CD4-positive, alpha-beta T cell treated with Interleukin-17A for 4 hours (primary cell): ENCODE data around the gene CCL4.
"Not testable (repeated sequence)": the region's sequence is repeated elsewhere in the genome, so short reads cannot be mapped to it uniquely, and the experiment has no call there.

Experiments
- DNase-seq: peaks from one replicate; pipeline ENCODE4 v3.0.0-alpha.2; 2020; ENCODE audit warnings: mixed read lengths

Gene CCL4

DNA sequence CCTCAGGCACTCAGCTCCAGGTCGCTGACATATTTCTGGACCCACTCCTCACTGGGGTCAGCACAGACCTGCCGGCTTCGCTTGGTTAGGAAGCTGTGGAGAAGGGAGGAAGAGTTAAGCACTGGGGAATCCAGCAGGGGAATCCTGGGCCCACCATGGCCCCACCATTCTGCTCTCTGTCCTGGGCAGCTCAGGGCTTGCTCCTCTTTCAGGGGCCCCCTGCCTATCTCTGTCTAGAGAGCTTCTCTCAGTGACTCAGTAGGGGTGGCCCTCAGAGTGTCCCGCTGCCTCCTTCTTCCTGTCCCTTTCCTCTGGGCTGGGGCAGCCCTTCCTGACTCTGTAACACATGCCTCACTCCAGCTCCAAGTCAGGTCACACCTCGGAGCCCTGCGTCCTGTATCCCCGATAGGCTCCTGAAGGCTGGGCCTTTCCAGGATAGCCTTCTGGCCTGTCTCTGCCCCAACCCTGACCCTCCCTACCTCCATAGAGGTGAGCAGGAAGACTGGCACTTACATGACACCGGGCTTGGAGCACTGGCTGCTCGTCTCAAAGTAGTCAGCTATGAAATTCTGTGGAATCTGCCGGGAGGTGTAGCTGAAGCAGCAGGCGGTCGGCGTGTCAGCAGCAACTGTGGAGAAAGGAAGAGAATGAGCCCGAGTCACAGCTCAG lies 14.8 kb upstream of the CCL4 start:
- no peak for DNase-seq

- DNase-seq: no peak
Observed at GRCh38 chr17:36089339-36089865, 14.2 kb upstream of the CCL4 start.

DNA sequence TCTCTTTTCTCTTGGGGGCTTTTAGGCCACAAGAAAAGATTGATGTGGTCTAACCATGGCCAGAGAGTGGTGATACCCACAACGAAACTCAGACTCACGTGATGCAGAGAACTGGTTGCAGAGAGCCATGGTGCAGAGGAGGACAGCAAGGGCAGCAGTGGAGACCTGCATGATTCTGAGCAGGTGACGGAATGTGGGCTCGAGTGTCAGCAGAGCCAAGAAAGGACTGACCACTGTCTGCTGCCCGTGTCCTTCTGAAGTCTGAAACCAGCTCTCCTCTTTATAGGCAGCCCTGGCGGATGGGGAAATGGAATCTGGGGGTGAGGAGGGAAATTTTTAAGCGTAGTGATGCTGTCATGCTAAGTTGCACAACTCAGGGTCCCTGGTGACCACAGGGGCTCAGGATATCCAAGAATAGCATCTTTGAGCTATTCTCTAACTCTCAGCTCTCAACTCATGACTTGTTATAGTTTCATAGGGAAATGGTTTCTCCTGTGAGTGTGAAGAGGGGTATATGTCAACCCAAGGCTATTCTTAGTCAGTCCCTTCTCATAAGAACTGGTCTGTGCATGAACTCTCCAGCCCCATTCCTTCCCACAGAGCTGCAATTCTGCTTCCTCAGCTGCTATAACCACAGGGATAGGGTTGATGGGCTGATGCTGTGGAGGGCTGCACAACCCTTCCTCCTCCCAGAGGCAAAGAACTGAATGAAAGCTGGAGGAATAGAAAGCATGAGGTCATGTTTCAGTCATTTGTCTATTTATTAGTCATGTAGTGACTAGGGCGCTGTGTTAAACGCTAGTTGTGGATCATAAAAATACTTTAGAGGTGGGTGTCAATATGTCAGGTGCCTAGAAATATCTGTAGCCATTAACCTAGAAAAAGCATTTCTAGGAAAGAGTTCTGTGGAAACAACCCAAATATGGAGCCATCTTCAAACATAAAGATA lies 13.5 kb upstream of the CCL4 start, which contains the start of gene CCL3:
TSS of gene CCL3 (minus strand) at position 256 of the 949 bp plus-strand sequence. CDS start at position 171, 85 bp downstream.
- DNase-seq: no peak

- no peak for DNase-seq
Observed at GRCh38 chr17:36092230-36092629, 11.4 kb upstream of the CCL4 start.

- not testable (repeated sequence) for DNase-seq
Observed at GRCh38 chr17:36092715-36093114, 10.9 kb upstream of the CCL4 start.

DNA sequence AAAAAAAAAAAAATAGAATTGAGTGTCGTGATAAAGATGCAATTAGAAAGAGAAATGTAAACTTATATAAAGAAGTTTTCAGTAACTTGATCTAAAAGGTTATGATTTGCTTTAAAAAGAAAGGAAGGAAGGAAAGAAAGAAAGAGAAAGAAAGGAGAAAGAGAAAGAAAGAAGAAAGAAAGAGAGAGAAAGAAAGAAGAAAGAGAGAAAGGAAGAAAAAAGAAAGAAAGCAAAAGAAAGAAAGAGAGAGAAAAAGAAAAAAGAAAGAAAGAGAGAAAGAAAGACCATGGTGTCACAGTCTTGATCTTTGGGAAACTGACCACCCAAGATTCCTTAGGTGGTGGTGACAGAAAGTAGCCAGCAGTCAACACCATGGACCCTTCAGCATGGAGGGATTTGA lies 9.4 kb upstream of the CCL4 start:
- DNase-seq: no peak

- DNase-seq: no peak
Observed at GRCh38 chr17:36094746-36095145, 8.9 kb upstream of the CCL4 start.

DNA sequence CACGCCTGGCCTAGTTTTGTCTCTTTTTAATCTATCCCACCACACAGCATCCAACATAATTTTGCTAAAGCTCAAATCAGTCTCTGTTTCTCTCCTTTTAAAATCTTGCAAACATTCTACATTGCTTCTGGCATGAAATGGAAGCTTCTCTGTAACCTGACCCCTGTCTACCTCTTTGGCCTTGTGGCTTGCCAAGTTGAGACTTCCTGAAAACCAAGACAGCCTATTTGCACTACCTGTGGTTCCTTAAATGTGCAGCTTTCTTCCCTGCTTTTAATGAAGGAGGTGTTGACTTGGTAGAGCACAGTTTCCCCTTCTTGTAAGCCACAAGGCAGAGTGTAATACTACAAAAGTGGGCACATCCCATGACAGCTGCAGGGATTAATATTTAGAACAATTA lies 7.6 kb upstream of the CCL4 start:
- no peak for DNase-seq

GRCh38 chr17:36099004-36099403 lies 4.6 kb upstream of the CCL4 start:
- DNase-seq: not testable (repeated sequence)

GRCh38 chr17:36104246-36104645 lies 619 bp downstream of the CCL4 start:
- DNase-seq: not testable (repeated sequence)

- no peak for DNase-seq
Observed at GRCh38 chr17:36104701-36105181, 1.1 kb downstream of the CCL4 start.

DNA sequence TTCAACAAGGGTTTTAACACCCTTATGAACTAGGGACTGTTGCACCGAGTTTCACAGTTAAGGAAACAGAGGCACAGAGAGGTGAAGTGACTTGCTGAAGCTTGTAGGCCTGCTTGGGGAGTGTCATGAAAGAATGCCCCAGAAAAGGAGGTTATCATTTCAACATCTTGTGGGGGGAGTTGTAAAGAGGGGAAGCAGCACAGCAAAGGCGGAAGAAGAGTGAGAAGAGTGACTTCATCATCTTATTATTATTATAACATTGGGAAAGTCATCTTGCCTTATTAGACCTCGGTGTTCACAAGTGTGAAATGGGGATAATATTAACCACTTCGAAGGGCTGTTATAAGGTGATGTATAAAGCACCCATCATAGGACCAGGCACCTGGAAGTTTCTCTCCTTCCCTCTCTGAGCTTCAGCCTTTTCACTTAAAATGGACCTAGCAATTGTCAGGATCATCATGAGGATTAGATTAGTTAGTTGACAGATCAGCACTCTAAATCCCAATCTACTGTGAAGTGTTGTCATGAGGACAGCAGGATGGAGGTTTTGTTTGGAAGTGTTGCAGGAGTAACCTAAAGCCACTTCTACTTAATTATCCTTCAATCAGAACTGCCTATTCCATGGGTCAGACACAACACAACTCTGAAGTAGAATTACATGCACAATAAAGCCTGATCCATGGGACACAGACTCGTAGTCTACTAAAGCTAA lies 2.3 kb downstream of the CCL4 start:
- DNase-seq: no peak

GRCh38 chr17:36106493-36106835 lies 2.8 kb downstream of the CCL4 start:
- no peak for DNase-seq

DNA sequence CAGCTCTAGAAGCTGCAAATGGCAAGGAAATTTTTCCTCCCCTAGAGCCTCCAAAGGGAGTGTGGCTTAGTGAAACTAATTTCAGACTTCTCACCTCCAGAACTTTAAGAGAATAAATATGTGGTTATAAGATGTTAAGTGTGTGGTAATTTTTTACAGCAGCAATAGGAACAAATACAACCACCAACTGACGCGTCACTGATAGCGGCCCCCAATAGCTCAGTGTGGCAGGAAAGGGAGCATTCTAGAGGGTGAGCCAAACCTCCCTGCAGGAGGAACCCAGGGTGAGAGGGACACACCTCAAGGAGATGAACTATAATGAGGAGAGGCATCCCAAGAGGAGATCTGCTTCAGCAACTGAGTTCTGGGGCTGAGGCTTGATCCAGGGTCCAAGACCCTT lies 4.0 kb downstream of the CCL4 start:
- DNase-seq: no peak

DNA sequence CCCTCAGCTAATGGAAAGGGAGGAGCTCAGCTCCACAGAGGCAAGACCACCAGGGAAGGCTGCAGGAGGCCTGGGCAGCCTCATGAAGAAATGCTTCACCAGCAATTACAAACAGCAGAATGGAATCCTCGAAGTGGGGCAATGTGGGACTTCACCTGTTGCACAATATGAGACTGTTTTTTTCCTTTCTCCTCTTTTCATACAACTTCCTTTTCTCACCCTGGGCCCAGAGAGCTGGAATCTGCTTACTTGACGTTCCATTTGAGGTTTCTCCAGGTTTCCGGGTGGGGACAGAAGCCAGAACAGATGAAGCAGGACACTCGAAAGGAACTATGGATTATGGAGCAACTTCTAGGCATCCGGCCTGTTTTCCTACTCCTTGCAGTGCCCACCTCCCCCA lies 4.6 kb downstream of the CCL4 start:
- DNase-seq: not testable (repeated sequence)

DNA sequence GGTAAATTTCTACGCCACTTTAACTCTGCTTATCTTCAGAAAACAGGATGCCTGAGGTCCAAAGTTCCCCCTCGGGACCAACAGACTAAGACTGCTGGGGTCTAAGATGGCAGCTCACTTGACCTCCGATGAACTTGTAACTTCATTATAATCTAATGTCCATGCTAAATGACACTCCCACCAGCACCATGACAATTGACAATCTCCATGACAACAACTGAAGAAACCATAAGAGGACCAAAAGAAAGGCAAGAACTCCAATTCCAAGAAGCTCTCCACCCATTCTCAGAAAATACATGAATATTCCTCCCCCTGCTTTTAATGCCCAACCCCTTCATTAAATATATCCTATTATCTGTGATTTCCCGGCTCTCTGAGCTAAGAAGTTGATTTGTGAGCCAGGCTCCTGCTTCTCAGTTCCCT lies 7.5 kb downstream of the CCL4 start:
- DNase-seq: no peak

DNA sequence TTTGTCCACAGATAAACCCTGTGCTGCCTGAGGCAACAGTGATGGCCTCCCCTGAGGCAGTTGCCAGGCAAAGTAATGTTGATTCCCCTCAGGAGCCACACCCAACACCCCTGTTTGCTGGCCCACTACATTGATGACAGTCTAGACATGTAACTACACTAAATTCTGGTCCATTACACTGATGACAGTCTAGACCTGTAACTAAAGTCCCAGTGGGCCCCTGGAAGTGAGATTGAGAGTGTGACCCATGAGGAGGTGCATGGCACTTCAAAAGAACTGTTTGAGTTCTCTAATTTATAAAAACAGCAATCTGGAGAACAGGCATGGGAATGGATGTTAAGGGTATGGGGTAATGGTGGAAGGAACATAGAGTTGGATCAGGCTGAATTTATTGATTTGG lies 8.9 kb downstream of the CCL4 start:
- DNase-seq: no peak

DNA sequence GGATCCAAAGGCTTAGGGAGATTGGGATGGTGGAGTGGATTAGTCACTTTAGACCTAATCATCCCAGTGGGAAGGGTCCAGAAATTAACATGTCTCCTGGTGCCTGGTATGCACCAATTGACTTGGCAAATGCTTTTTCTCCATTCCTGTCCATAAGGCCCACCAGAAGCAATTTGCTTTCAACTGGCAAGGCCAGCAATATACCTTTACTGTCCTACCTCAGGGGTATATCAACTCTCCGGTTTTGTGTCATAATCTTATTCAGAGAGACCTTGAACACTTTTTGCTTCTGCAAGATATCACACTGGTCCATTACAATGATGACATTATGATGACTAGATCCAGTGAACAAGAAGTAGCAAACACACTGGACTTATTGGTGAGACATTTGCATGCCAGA lies 9.5 kb downstream of the CCL4 start:
- not testable (repeated sequence) for DNase-seq

GRCh38 chr17:36114971-36115648 lies 11.5 kb downstream of the CCL4 start:
- DNase-seq: not testable (repeated sequence)

DNA sequence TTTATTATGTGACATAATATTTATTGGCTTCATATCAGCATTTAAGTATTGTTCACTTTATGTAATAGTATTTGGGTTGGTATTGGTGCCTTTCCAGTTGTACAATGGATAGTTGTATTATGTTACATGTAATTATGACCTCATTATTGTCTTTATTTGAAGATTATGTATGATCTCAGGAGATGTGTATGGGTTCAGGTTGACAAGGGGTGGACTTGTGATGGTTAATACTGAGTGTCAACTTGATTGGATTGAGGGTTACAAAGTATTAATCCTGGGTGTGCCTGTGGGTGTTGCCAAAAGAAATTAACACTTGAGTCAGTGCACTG lies 12.0 kb downstream of the CCL4 start:
- DNase-seq: not testable (repeated sequence)

GRCh38 chr17:36117505-36118382 lies 14.1 kb downstream of the CCL4 start:
- DNase-seq: no peak
